Measurements from ENCODE around the gene PI4K2A. TPM values are rescaled to one million over a fixed set of nuclear protein-coding genes. Genes with fewer than 3 reads are reported as not detected.

Gene PI4K2A
- total RNA-seq, 1 donor from 2014 or later, result 11.9 TPM

- peaks cover 17% of the 10 kb centered on the region for H3K36me3 Mint-ChIP-seq
- no peak overlapping the region for H2AFZ ChIP-seq (replicated peaks)
- no peak overlapping the region for H3K27ac Mint-ChIP-seq
Observed at GRCh38 chr10:97643441-97643985, 3.0 kb downstream of the PI4K2A start.

GRCh38 chr10:97644936-97645335 is 4.5 kb downstream of the PI4K2A start:
- Mint-ChIP-seq H3K27me3 (ENCODE audit: insufficient read depth, low read depth) (peaks cover 8% of the 10 kb centered on the region), H3K9me3 (no peaks in the 10 kb centered on the region), H3K4me3 (no peak overlapping the region), H3K36me3 (peaks cover 19% of the 10 kb centered on the region), H3K4me1 (peaks cover 28% of the 10 kb centered on the region), H3K27ac (no peak overlapping the region)
- Histone ChIP-seq H3K4me3 (no peak overlapping the region), H3K36me3 (no peaks in the 10 kb centered on the region), H2AFZ (replicated peaks) (no peak overlapping the region), H3F3A (ENCODE audit: low read depth) (peaks cover 11% of the 10 kb centered on the region), H3K27me3 (no peaks in the 10 kb centered on the region), H3K9me3 (ENCODE audit: low read depth) (no peaks in the 10 kb centered on the region), H3K79me2 (ENCODE audit: low read depth) (peaks cover 83% of the 10 kb centered on the region), H4K20me1 (ENCODE audit: low read depth) (peaks cover 60% of the 10 kb centered on the region), H3K27ac (no peak overlapping the region), H3K4me1 (peaks cover 21% of the 10 kb centered on the region), H3K4me2 (no peak overlapping the region), H3K9ac (no peak overlapping the region)
- TF ChIP-seq EZH2 (IDR thresholded peaks at IDR 0.05), result no peak
- no peak for TF ChIP-seq EZH2phosphoT487 (IDR thresholded peaks at IDR 0.05)
- no peak for TF ChIP-seq CTCF (IDR thresholded peaks at IDR 0.05)
- no peak for DNase-seq (ENCODE audit: low spot score)

More at GRCh38 chr10:97643441-97643985, 3.0 kb downstream of the PI4K2A start:
- Histone ChIP-seq H3K36me3 (no peaks in the 10 kb centered on the region), H3K4me1 (peaks cover 19% of the 10 kb centered on the region), H3K9ac (no peak overlapping the region), H3K4me3 (no peak overlapping the region), H3K9me3 (ENCODE audit: low read depth) (no peaks in the 10 kb centered on the region), H3F3A (ENCODE audit: low read depth) (peaks cover 19% of the 10 kb centered on the region), H3K27me3 (no peaks in the 10 kb centered on the region), H3K4me2 (no peak overlapping the region), H3K27ac (no peak overlapping the region), H3K79me2 (ENCODE audit: low read depth) (peaks cover 71% of the 10 kb centered on the region), H4K20me1 (ENCODE audit: low read depth) (peaks cover 48% of the 10 kb centered on the region)
- TF ChIP-seq EZH2 (IDR thresholded peaks at IDR 0.05) (no peak), EZH2phosphoT487 (IDR thresholded peaks at IDR 0.05) (no peak), CTCF (IDR thresholded peaks at IDR 0.05) (no peak)
- Mint-ChIP-seq H3K27me3 (ENCODE audit: insufficient read depth, low read depth) (peaks cover 8% of the 10 kb centered on the region), H3K4me1 (peaks cover 21% of the 10 kb centered on the region), H3K9me3 (no peaks in the 10 kb centered on the region), H3K4me3 (no peak overlapping the region)
- no peak for DNase-seq (ENCODE audit: low spot score)

GRCh38 chr10:97647556-97647955 is 7.1 kb downstream of the PI4K2A start:
- peaks cover 8% of the 10 kb centered on the region for H3F3A ChIP-seq (ENCODE audit: low read depth)
- H3K36me3 ChIP-seq, result no peaks in the 10 kb centered on the region
- peak overlapping the region; percentile 6 for H3K27ac ChIP-seq
- H3K4me1 Mint-ChIP-seq, result peaks cover 16% of the 10 kb centered on the region
- DNase-seq (ENCODE audit: low spot score), result peak; percentile 20
- H3K9ac ChIP-seq, result no peak overlapping the region
- TF ChIP-seq EZH2phosphoT487 (IDR thresholded peaks at IDR 0.05), result no peak
- no peak for TF ChIP-seq CTCF (IDR thresholded peaks at IDR 0.05)
- no peak for TF ChIP-seq EZH2 (IDR thresholded peaks at IDR 0.05)
- no peaks in the 10 kb centered on the region for H3K9me3 ChIP-seq (ENCODE audit: low read depth)
- peaks cover 22% of the 10 kb centered on the region for H3K36me3 Mint-ChIP-seq
- no peak overlapping the region for H3K27ac Mint-ChIP-seq
- no peaks in the 10 kb centered on the region for H3K27me3 ChIP-seq
- peaks cover 2% of the 10 kb centered on the region for H3K27me3 Mint-ChIP-seq (ENCODE audit: insufficient read depth, low read depth)
- H3K4me1 ChIP-seq, result peaks cover 10% of the 10 kb centered on the region
- peaks cover 44% of the 10 kb centered on the region for H4K20me1 ChIP-seq (ENCODE audit: low read depth)
- peaks cover 71% of the 10 kb centered on the region for H3K79me2 ChIP-seq (ENCODE audit: low read depth)
- no peaks in the 10 kb centered on the region for H3K9me3 Mint-ChIP-seq
- H3K4me3 Mint-ChIP-seq, result no peak overlapping the region
- no peak overlapping the region for H3K4me3 ChIP-seq
- no peak overlapping the region for H2AFZ ChIP-seq (replicated peaks)
- no peak overlapping the region for H3K4me2 ChIP-seq

All from neural progenitor cell (in vitro differentiated cells).